ENCODE data around the gene KIRREL3. TPM values are rescaled to one million over a fixed set of nuclear protein-coding genes. Genes with fewer than 3 reads are reported as not detected.

The KIRREL3 gene
- total RNA-seq, 1 donor from 2014 or later: 0.38 TPM

- Mint-ChIP-seq H3K9me3 (ENCODE audit: unreplicated experiment) (no peaks in the 10 kb centered on the region), H3K4me1 (ENCODE audit: unreplicated experiment) (peaks cover 3% of the 10 kb centered on the region), H3K4me3 (ENCODE audit: unreplicated experiment) (no peak overlapping the region), H3K36me3 (ENCODE audit: low read depth, unreplicated experiment) (peaks cover 24% of the 10 kb centered on the region), H3K27me3 (ENCODE audit: unreplicated experiment) (peaks cover 12% of the 10 kb centered on the region), H3K27ac (ENCODE audit: unreplicated experiment) (no peak overlapping the region)
- TF ChIP-seq CTCF (IDR thresholded peaks at IDR 0.05; ENCODE audit: unreplicated experiment): no peak
- no peak for DNase-seq (ENCODE audit: low spot score)
These were observed 592.8 kb downstream of the KIRREL3 start for GRCh38 chr11:126407682-126408288.

GRCh38 chr11:126407101-126407521 lies 593.5 kb downstream of the KIRREL3 start:
- no peak for TF ChIP-seq CTCF (IDR thresholded peaks at IDR 0.05; ENCODE audit: unreplicated experiment)
- DNase-seq (ENCODE audit: low spot score): no peak
- peaks cover 12% of the 10 kb centered on the region for H3K27me3 Mint-ChIP-seq (ENCODE audit: unreplicated experiment)
- no peak overlapping the region for H3K27ac Mint-ChIP-seq (ENCODE audit: unreplicated experiment)
- peaks cover 22% of the 10 kb centered on the region for H3K36me3 Mint-ChIP-seq (ENCODE audit: low read depth, unreplicated experiment)
- no peaks in the 10 kb centered on the region for H3K9me3 Mint-ChIP-seq (ENCODE audit: unreplicated experiment)
- peaks cover 3% of the 10 kb centered on the region for H3K4me1 Mint-ChIP-seq (ENCODE audit: unreplicated experiment)
- H3K4me3 Mint-ChIP-seq (ENCODE audit: unreplicated experiment): no peak overlapping the region

- H3K4me3 Mint-ChIP-seq (ENCODE audit: unreplicated experiment): no peak overlapping the region
- H3K4me1 Mint-ChIP-seq (ENCODE audit: unreplicated experiment): no peaks in the 10 kb centered on the region
- no peak for TF ChIP-seq CTCF (IDR thresholded peaks at IDR 0.05; ENCODE audit: unreplicated experiment)
- no peaks in the 10 kb centered on the region for H3K9me3 Mint-ChIP-seq (ENCODE audit: unreplicated experiment)
- peaks cover 17% of the 10 kb centered on the region for H3K36me3 Mint-ChIP-seq (ENCODE audit: low read depth, unreplicated experiment)
- DNase-seq (ENCODE audit: low spot score): no peak
- peaks cover 12% of the 10 kb centered on the region for H3K27me3 Mint-ChIP-seq (ENCODE audit: unreplicated experiment)
- H3K27ac Mint-ChIP-seq (ENCODE audit: unreplicated experiment): no peak overlapping the region
These were observed 594.2 kb downstream of the KIRREL3 start for GRCh38 chr11:126406368-126406767.

DNA sequence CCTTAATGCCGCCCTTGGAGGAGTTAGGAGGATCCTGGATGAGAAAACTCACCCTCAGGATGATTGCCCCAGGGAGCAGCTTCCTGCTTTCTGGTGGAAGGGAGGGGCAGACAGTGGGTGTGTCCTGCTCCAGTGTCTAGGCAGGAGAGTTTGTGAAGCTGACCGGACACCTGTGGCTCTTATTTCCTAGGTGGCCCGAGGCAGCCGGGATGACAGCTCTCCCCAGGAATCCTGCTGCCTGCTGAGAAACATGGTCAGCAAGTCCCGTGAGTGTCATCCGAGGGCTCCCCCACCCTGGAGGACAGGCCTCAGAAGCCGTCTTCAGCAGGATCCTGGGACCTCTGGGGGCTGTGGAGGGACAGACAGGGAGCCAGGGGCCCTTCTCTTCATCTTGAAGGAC lies 594.7 kb downstream of the KIRREL3 start:
- peaks cover 17% of the 10 kb centered on the region for H3K36me3 Mint-ChIP-seq (ENCODE audit: low read depth, unreplicated experiment)
- TF ChIP-seq CTCF (IDR thresholded peaks at IDR 0.05; ENCODE audit: unreplicated experiment): no peak
- DNase-seq (ENCODE audit: low spot score): no peak
- no peaks in the 10 kb centered on the region for H3K9me3 Mint-ChIP-seq (ENCODE audit: unreplicated experiment)
- H3K27ac Mint-ChIP-seq (ENCODE audit: unreplicated experiment): no peak overlapping the region
- no peak overlapping the region for H3K4me3 Mint-ChIP-seq (ENCODE audit: unreplicated experiment)
- peaks cover 12% of the 10 kb centered on the region for H3K27me3 Mint-ChIP-seq (ENCODE audit: unreplicated experiment)
- no peaks in the 10 kb centered on the region for H3K4me1 Mint-ChIP-seq (ENCODE audit: unreplicated experiment)

GRCh38 chr11:126405374-126405773 lies 595.2 kb downstream of the KIRREL3 start:
- Mint-ChIP-seq H3K27ac (ENCODE audit: unreplicated experiment) (no peak overlapping the region), H3K4me3 (ENCODE audit: unreplicated experiment) (no peak overlapping the region), H3K9me3 (ENCODE audit: unreplicated experiment) (no peaks in the 10 kb centered on the region), H3K27me3 (ENCODE audit: unreplicated experiment) (peaks cover 10% of the 10 kb centered on the region), H3K4me1 (ENCODE audit: unreplicated experiment) (no peaks in the 10 kb centered on the region), H3K36me3 (ENCODE audit: low read depth, unreplicated experiment) (peaks cover 14% of the 10 kb centered on the region)
- DNase-seq (ENCODE audit: low spot score): no peak
- TF ChIP-seq CTCF (IDR thresholded peaks at IDR 0.05; ENCODE audit: unreplicated experiment): no peak
